A549 (cell line): ENCODE data around the gene SUOX. TPM values are rescaled to one million over a fixed set of nuclear protein-coding genes. Genes with fewer than 3 reads are reported as not detected.

Source experiments
- ATAC-seq, 2 experiments: fragments of 200-7000 bp in 1 of 2; fragments of >200 bp in 1 of 2; cut with Nextera tagmentation in 1 of 2; cut with Tn5 transposase in 1 of 2; 3 replicates each; pipeline versions ENCODE4 v1.8.0 to v1.9.1; 2018 to 2020; ENCODE audit warnings: mild to moderate bottlenecking in 1 of 2, moderate library complexity in 1 of 2
- CTCF ChIA-PET: fragments of 300-600 bp; sonication (Branson Sonifier 250); formaldehyde crosslinking; extraction: SDS; loops from one replicate; lab custom pipeline; 2021; ENCODE audit warnings: antibody characterized with exemption, inconsistent platforms; lab: Yijun Ruan, JAX
- POLR2A ChIA-PET: fragments of 350-600 bp; formaldehyde crosslinking; extraction: SDS; loops from one replicate; lab custom pipeline; 2021; ENCODE audit warnings: antibody characterized with exemption, inconsistent platforms; lab: Yijun Ruan, JAX
- DNase-seq, 2 experiments: peaks; one replicate each; pipeline versions ENCODE4 v3.0.0 to v3.0.0-alpha.2; 2011 to 2016; ENCODE audit warnings: low read depth in 1 of 2, low spot score in 1 of 2
- FAIRE-seq: peaks from 2 replicates; lab custom pipeline; 2011; peaks lifted over from hg19 to GRCh38; lab: Jason Lieb, UNC
- H3K27ac ChIP-seq, 2 experiments: fragments of >200 bp; sonication (Bioruptor Twin); formaldehyde crosslinking; 3 replicates each; pipeline ENCODE4 v1.5.1; 2016 to 2017
- H3K4me1 ChIP-seq: fragments of >200 bp; sonication (Bioruptor Twin); formaldehyde crosslinking; 3 replicates; pipeline ENCODE4 v1.6.1; 2016
- H3K4me2 ChIP-seq: fragments of >200 bp; sonication (Bioruptor Twin); formaldehyde crosslinking; 3 replicates; pipeline ENCODE4 v1.6.1; 2016
- H3K4me3 ChIP-seq: fragments of >200 bp; sonication (Bioruptor Twin); formaldehyde crosslinking; 3 replicates; pipeline ENCODE4 v1.5.1; 2016
- H3K9me3 ChIP-seq: fragments of >200 bp; sonication (Bioruptor Twin); formaldehyde crosslinking; 3 replicates; pipeline ENCODE4 v1.6.1; 2016
- BCL3 ChIP-seq: fragments of >200 bp; sonication (Bioruptor Twin); formaldehyde crosslinking; IDR thresholded peaks from 3 replicates; pipeline ENCODE4 v1.6.1; 2016
- CEBPB ChIP-seq, 2 experiments: fragments of >200 bp in 1 of 2; sonication (Bioruptor Twin) in 1 of 2; formaldehyde crosslinking in 1 of 2; IDR thresholded peaks; 2 replicates each; pipeline ENCODE4 v1.6.1; 2012 to 2016
- CTCF ChIP-seq: fragments of >200 bp; sonication (Bioruptor Twin); formaldehyde crosslinking; IDR thresholded peaks from 3 replicates; pipeline ENCODE4 v1.5.1; 2016
- EHMT2 ChIP-seq: fragments of 200-600 bp; sonication (generic); IDR thresholded peaks from 2 replicates; pipeline ENCODE4 v1.6.1; 2016; ENCODE audit warnings: antibody characterized with exemption, low read depth, mild to moderate bottlenecking, moderate library complexity
- ESRRA ChIP-seq: fragments of 150-350 bp; IDR thresholded peaks from 2 replicates; pipeline ENCODE4 v1.6.1; 2014; ENCODE audit warnings: mild to moderate bottlenecking, low read length, borderline replicate concordance
- FOSL2 ChIP-seq, 2 experiments: fragments of 450-650 bp in 1 of 2; fragments of >200 bp in 1 of 2; sonication (Bioruptor Twin) in 1 of 2; formaldehyde crosslinking; IDR thresholded peaks; 2 replicates each; pipeline versions ENCODE4 v1.5.0 to v1.6.1; 2016 to 2020; ENCODE audit warnings: mild to moderate bottlenecking in 1 of 2, moderate library complexity in 1 of 2
- GATA3 ChIP-seq: IDR thresholded peaks from 2 replicates; pipeline ENCODE4 v1.6.1; 2012; ENCODE audit warnings: borderline replicate concordance
- HDAC2 ChIP-seq: fragments of 200-600 bp; sonication (generic); IDR thresholded peaks from 2 replicates; pipeline ENCODE4 v1.6.1; 2016
- HES2 ChIP-seq: fragments of >200 bp; sonication (Bioruptor Twin); formaldehyde crosslinking; IDR thresholded peaks from 2 replicates; pipeline ENCODE4 v1.6.1; 2016
- MAZ ChIP-seq: fragments of 150-350 bp; IDR thresholded peaks from 2 replicates; pipeline ENCODE4 v1.6.1; 2014; ENCODE audit warnings: antibody characterized with exemption, low read depth, low read length, borderline replicate concordance
- NFE2L2 ChIP-seq: fragments of 150-350 bp; conservative IDR thresholded peaks from 2 replicates; pipeline ENCODE4 v1.6.1; 2014; ENCODE audit warnings: low read length
- NPAS2 ChIP-seq: fragments of 250-450 bp; sonication (Bioruptor Pico); IDR thresholded peaks from 2 replicates; pipeline ENCODE4 v1.8.0; 2022; ENCODE audit warnings: mild to moderate bottlenecking, moderate library complexity, borderline replicate concordance
- NR3C1 ChIP-seq: fragments of >200 bp; sonication (Bioruptor Twin); formaldehyde crosslinking; IDR thresholded peaks from 3 replicates; pipeline ENCODE4 v1.6.1; 2017
- PBX3 ChIP-seq: IDR thresholded peaks from 2 replicates; pipeline ENCODE4 v1.6.1; 2012
- PHF8 ChIP-seq: fragments of 200-600 bp; sonication (generic); IDR thresholded peaks from 2 replicates; pipeline ENCODE4 v1.6.1; 2016; ENCODE audit warnings: low read depth, mild to moderate bottlenecking, antibody characterized with exemption, moderate library complexity, borderline replicate concordance
- POLR2A ChIP-seq: IDR thresholded peaks from 2 replicates; pipeline ENCODE4 v1.6.1; 2012; ENCODE audit warnings: mild to moderate bottlenecking, low read length
- RCOR1 ChIP-seq: fragments of 150-350 bp; IDR thresholded peaks from 2 replicates; pipeline ENCODE4 v1.6.1; 2014; ENCODE audit warnings: antibody characterized with exemption, low read length, low read depth
- ZC3H11A ChIP-seq: fragments of 450-650 bp; IDR thresholded peaks from 2 replicates; pipeline ENCODE4 v1.6.1; 2014; ENCODE audit warnings: antibody characterized with exemption, mild to moderate bottlenecking
- ZNF302 ChIP-seq: fragments of 250-450 bp; sonication (Bioruptor Pico); IDR thresholded peaks from 2 replicates; pipeline ENCODE4 v1.9.0; 2021; ENCODE audit warnings: inconsistent platforms, mild to moderate bottlenecking, moderate library complexity
- WGBS: methylation state at CpG from one replicate; pipeline ENCODE4 v1.1.6; 2017; ENCODE audit errors: missing lambda C conversion rate; 5-methylcytosine and 5-hydroxymethylcytosine counted together
- polyA plus RNA-seq, 4 experiments: library from polyadenylated mRNA; depleted of rRNA in 3 of 4; stranded (reverse); fragments of >200 nt; fragmentation: RNase III in 1 of 4; extraction: RNeasy Plus Mini Kit Qiagen cat#74134 plus additional on column Dnase treatment in 1 of 4; gene quantifications; 2 replicates in 3 of 4; 3 replicates in 1 of 4; pipeline ENCODE4 v1.2.3, GENCODE V29; 2011 to 2017
- TF ChIP-seq, protein P1 (sequence below): fragments of 250-450 bp; sonication (Bioruptor Pico); IDR thresholded peaks from 2 replicates; pipeline ENCODE4 v1.5.0; 2021; ENCODE audit warnings: mild to moderate bottlenecking, moderate library complexity, borderline replicate concordance
- TF ChIP-seq, protein P2 (sequence below): fragments of 150-350 bp; IDR thresholded peaks from 2 replicates; pipeline ENCODE4 v1.6.1; 2014; ENCODE audit warnings: low read depth, mild to moderate bottlenecking, low read length
- TF ChIP-seq, protein P3 (sequence below): IDR thresholded peaks from 2 replicates; pipeline ENCODE4 v1.6.1; 2012
- TF ChIP-seq, protein P4 (sequence below): fragments of 250-450 bp; sonication (Bioruptor Pico); IDR thresholded peaks from 2 replicates; pipeline ENCODE4 v1.5.0; 2020; ENCODE audit warnings: low read depth, mild to moderate bottlenecking, moderate library complexity

Gene SUOX
- polyA plus RNA-seq, 2 of the 4 experiments (the other 2 are of a cell fraction) = 13.6 to 15.6 TPM

DNA sequence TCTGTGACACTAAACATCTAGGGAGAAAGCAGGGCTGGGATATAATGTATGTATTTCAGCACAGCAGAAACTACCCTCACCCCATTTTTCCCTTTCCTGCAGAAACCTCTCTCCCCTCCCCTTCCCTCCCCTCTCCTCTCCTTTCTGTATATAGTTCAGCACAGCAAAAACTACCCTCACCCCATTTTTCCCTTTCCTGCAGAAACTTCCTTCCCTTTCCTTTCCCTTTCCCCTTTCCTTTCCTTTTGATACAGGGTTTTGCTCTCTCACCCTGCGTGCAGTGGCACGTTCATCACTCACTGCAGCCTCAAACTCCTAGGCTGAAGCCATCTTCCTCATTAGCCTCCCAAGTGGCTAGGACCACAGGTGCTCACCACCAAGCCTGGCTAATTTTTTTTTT lies 33.3 kb upstream of the SUOX start:
- DNase-seq = no peak
- no peak for ATAC-seq
- H3K9me3 ChIP-seq = no peaks in the 10 kb centered on the region
- ChIA-PET CTCF (no interaction called here), POLR2A (no interaction called here)
- TF ChIP-seq MAZ (no peak), CEBPB (IDR thresholded peaks at IDR 0.05) (no peak), ESRRA (no peak), CTCF (no peak), ZC3H11A (no peak), ZNF302 (CRISPR knock-in tag) (no peak), NPAS2 (CRISPR knock-in tag) (no peak), POLR2A (no peak), NR3C1 (no peak), BCL3 (no peak)
- TF ChIP-seq, protein P1, sequence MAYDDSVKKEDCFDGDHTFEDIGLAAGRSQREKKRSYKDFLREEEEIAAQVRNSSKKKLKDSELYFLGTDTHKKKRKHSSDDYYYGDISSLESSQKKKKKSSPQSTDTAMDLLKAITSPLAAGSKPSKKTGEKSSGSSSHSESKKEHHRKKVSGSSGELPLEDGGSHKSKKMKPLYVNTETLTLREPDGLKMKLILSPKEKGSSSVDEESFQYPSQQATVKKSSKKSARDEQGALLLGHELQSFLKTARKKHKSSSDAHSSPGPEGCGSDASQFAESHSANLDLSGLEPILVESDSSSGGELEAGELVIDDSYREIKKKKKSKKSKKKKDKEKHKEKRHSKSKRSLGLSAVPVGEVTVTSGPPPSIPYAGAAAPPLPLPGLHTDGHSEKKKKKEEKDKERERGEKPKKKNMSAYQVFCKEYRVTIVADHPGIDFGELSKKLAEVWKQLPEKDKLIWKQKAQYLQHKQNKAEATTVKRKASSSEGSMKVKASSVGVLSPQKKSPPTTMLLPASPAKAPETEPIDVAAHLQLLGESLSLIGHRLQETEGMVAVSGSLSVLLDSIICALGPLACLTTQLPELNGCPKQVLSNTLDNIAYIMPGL (CRISPR knock-in tag) = no peak
- TF ChIP-seq, protein P2, sequence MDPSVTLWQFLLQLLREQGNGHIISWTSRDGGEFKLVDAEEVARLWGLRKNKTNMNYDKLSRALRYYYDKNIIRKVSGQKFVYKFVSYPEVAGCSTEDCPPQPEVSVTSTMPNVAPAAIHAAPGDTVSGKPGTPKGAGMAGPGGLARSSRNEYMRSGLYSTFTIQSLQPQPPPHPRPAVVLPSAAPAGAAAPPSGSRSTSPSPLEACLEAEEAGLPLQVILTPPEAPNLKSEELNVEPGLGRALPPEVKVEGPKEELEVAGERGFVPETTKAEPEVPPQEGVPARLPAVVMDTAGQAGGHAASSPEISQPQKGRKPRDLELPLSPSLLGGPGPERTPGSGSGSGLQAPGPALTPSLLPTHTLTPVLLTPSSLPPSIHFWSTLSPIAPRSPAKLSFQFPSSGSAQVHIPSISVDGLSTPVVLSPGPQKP = no peak
- peaks cover 17% of the 10 kb centered on the region; the same call in 2 of the 3 replicates for H3K4me1 ChIP-seq
- no peak overlapping the region for H3K27ac ChIP-seq
- WGBS = 75% methylated on average over 2 of the region's 2 CpGs
- no peak overlapping the region for H3K4me3 ChIP-seq
- no peak overlapping the region for H3K4me2 ChIP-seq
- no peak for FAIRE-seq

- POLR2A ChIA-PET = no interaction called here
- no peak for ATAC-seq
- no peak overlapping the region for H3K27ac ChIP-seq
- no peak overlapping the region for H3K4me2 ChIP-seq
- WGBS = 89% methylated on average over 3 of the region's 5 CpGs
- no peak for DNase-seq
- peaks cover 17% of the 10 kb centered on the region; the same call in 2 of the 3 replicates for H3K4me1 ChIP-seq
- CTCF ChIA-PET = no interaction called here
- no peak for FAIRE-seq
- H3K4me3 ChIP-seq = no peak overlapping the region
- TF ChIP-seq HES2 (no peak), CEBPB (IDR thresholded peaks at IDR 0.05) (no peak), PBX3 (no peak), POLR2A (no peak)
- no peaks in the 10 kb centered on the region for H3K9me3 ChIP-seq
Measured at GRCh38 chr12:55965240-55965639, 31.8 kb upstream of the SUOX start.

- no peaks in the 10 kb centered on the region for H3K9me3 ChIP-seq
- peak; percentile 31 to 49; a peak in 5 of 6 replicates for ATAC-seq
- DNase-seq = no peak
- CTCF ChIA-PET = interaction anchor here (0.8 kb wide), 1 partner anchor 9 kb away, joined by 3 read pairs; no protein-coding TSS in a partner anchor
- peak within 1 kb of the TSS; percentile 79 for H3K4me2 ChIP-seq
- H3K4me1 ChIP-seq = peaks cover 17% of the 10 kb centered on the region; the same call in 2 of the 3 replicates
- WGBS = 45% methylated on average over 4 of the region's 4 CpGs
- no peak for FAIRE-seq
- peak within 1 kb of the TSS; percentile 76 to 86 for H3K27ac ChIP-seq
- POLR2A ChIA-PET = no interaction called here
- H3K4me3 ChIP-seq = peak within 1 kb of the TSS; percentile 83
- TF ChIP-seq PHF8 = no peak
- no peak for TF ChIP-seq NR3C1
- TF ChIP-seq NPAS2 (CRISPR knock-in tag) = no peak
- no peak for TF ChIP-seq GATA3
- no peak for TF ChIP-seq EHMT2
- no peak for TF ChIP-seq ZC3H11A
- TF ChIP-seq, protein P2 = no peak
- no peak for TF ChIP-seq RCOR1
- TF ChIP-seq, protein P3, sequence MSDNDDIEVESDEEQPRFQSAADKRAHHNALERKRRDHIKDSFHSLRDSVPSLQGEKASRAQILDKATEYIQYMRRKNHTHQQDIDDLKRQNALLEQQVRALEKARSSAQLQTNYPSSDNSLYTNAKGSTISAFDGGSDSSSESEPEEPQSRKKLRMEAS = no peak
- no peak for TF ChIP-seq FOSL2 (IDR thresholded peaks at IDR 0.05)
- no peak for TF ChIP-seq FOSL2 (CRISPR knock-in tag; IDR thresholded peaks at IDR 0.05)
- no peak for TF ChIP-seq HDAC2
- TF ChIP-seq, protein P4, sequence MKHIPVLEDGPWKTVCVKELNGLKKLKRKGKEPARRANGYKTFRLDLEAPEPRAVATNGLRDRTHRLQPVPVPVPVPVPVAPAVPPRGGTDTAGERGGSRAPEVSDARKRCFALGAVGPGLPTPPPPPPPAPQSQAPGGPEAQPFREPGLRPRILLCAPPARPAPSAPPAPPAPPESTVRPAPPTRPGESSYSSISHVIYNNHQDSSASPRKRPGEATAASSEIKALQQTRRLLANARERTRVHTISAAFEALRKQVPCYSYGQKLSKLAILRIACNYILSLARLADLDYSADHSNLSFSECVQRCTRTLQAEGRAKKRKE (CRISPR knock-in tag) = no peak
- no peak for TF ChIP-seq NFE2L2
- TF ChIP-seq ZNF302 (CRISPR knock-in tag) = no peak
Measured at GRCh38 chr12:55965941-55966407, 31.1 kb upstream of the SUOX start, which contains the start of gene PMEL. TSS of gene PMEL (minus strand) at chr12:55966042. CDS start at chr12:55966011, 31 bp downstream.
